ENCODE data around the gene DNAH11.
"Not testable (repeated sequence)": the region's sequence is repeated elsewhere in the genome, so short reads cannot be mapped to it uniquely, and the experiment has no call there.

DNAH11 gene

GRCh38 chr7:21920936-21921335 lies 378.1 kb downstream of the DNAH11 start:
- Histone ChIP-seq H4K5ac (ENCODE audit: low read length) (no peak overlapping the region), H3K4ac (ENCODE audit: low read depth, low read length) (no peak overlapping the region), H3K27me3 (ENCODE audit: insufficient read depth, low read length, poor library complexity) (no peaks in the 10 kb centered on the region), H3K36me3 (ENCODE audit: control insufficient read depth, insufficient read depth, low read length) (no peaks in the 10 kb centered on the region), H2BK5ac (ENCODE audit: low read length) (no peak overlapping the region), H4K8ac (ENCODE audit: low read depth, low read length) (no peak overlapping the region), H3K4me3 (ENCODE audit: low read length) (no peak overlapping the region), H3K4me2 (ENCODE audit: low read length) (no peak overlapping the region), H3K9ac (ENCODE audit: low read length) (no peak overlapping the region), H3K79me1 (ENCODE audit: low read length) (peaks cover 2% of the 10 kb centered on the region), H3K4me1 (ENCODE audit: control insufficient read depth, low read depth, low read length) (peaks cover 5% of the 10 kb centered on the region), H3K27ac (ENCODE audit: low read depth, low read length) (no peak overlapping the region), H2AK5ac (ENCODE audit: low read length) (no peak overlapping the region), H3K56ac (ENCODE audit: low read length) (no peak overlapping the region), H3K18ac (ENCODE audit: low read length) (no peak overlapping the region), H3K79me2 (ENCODE audit: control insufficient read depth, insufficient read depth, low read length) (peaks cover 6% of the 10 kb centered on the region), H2BK120ac (ENCODE audit: low read depth, low read length) (no peak overlapping the region), H2BK15ac (replicated peaks; ENCODE audit: low read depth) (no peak overlapping the region), H3K23ac (ENCODE audit: low read length) (no peak overlapping the region)
- no CpG with 5 or more reads among the region's 3 CpGs for WGBS (ENCODE audit: extremely low coverage, insufficient coverage, low lambda C conversion rate)
- DNase-seq = no peak

- Histone ChIP-seq H3K79me1 (ENCODE audit: low read length) (peaks cover 2% of the 10 kb centered on the region), H3K27me3 (ENCODE audit: insufficient read depth, low read length, poor library complexity) (no peaks in the 10 kb centered on the region), H3K27ac (ENCODE audit: low read depth, low read length) (no peak overlapping the region), H3K56ac (ENCODE audit: low read length) (no peak overlapping the region), H4K8ac (ENCODE audit: low read depth, low read length) (no peak overlapping the region), H2BK5ac (ENCODE audit: low read length) (no peak overlapping the region), H3K4me3 (ENCODE audit: low read length) (no peak overlapping the region), H3K23ac (ENCODE audit: low read length) (no peak overlapping the region), H3K79me2 (ENCODE audit: control insufficient read depth, insufficient read depth, low read length) (peaks cover 9% of the 10 kb centered on the region), H3K9ac (ENCODE audit: low read length) (no peak overlapping the region), H3K4me1 (ENCODE audit: control insufficient read depth, low read depth, low read length) (peaks cover 5% of the 10 kb centered on the region), H4K5ac (ENCODE audit: low read length) (no peak overlapping the region), H3K4ac (ENCODE audit: low read depth, low read length) (no peak overlapping the region), H3K18ac (ENCODE audit: low read length) (no peak overlapping the region), H2BK120ac (ENCODE audit: low read depth, low read length) (no peak overlapping the region), H2BK15ac (replicated peaks; ENCODE audit: low read depth) (no peak overlapping the region), H2AK5ac (ENCODE audit: low read length) (no peak overlapping the region), H3K4me2 (ENCODE audit: low read length) (no peak overlapping the region), H3K36me3 (ENCODE audit: control insufficient read depth, insufficient read depth, low read length) (no peaks in the 10 kb centered on the region)
- WGBS (ENCODE audit: extremely low coverage, insufficient coverage, low lambda C conversion rate) = no CpG with 5 or more reads among the region's 5 CpGs
- DNase-seq = no peak
These were observed 379.8 kb downstream of the DNAH11 start for GRCh38 chr7:21922605-21923004.

GRCh38 chr7:21923658-21924057 lies 380.8 kb downstream of the DNAH11 start:
- Histone ChIP-seq H3K4me3 (ENCODE audit: low read length) (no peak overlapping the region), H3K9ac (ENCODE audit: low read length) (no peak overlapping the region), H3K4me1 (ENCODE audit: control insufficient read depth, low read depth, low read length) (peaks cover 5% of the 10 kb centered on the region), H2BK120ac (ENCODE audit: low read depth, low read length) (no peak overlapping the region), H3K18ac (ENCODE audit: low read length) (peak overlapping the region; percentile 7), H3K23ac (ENCODE audit: low read length) (no peak overlapping the region), H4K8ac (ENCODE audit: low read depth, low read length) (no peak overlapping the region), H2BK5ac (ENCODE audit: low read length) (no peak overlapping the region), H3K56ac (ENCODE audit: low read length) (no peak overlapping the region), H3K4ac (ENCODE audit: low read depth, low read length) (no peak overlapping the region), H3K4me2 (ENCODE audit: low read length) (no peak overlapping the region), H3K27ac (ENCODE audit: low read depth, low read length) (no peak overlapping the region), H3K79me2 (ENCODE audit: control insufficient read depth, insufficient read depth, low read length) (peaks cover 9% of the 10 kb centered on the region), H2BK15ac (replicated peaks; ENCODE audit: low read depth) (no peak overlapping the region), H4K5ac (ENCODE audit: low read length) (no peak overlapping the region), H3K36me3 (ENCODE audit: control insufficient read depth, insufficient read depth, low read length) (no peaks in the 10 kb centered on the region), H3K79me1 (ENCODE audit: low read length) (peaks cover 2% of the 10 kb centered on the region), H2AK5ac (ENCODE audit: low read length) (no peak overlapping the region), H3K27me3 (ENCODE audit: insufficient read depth, low read length, poor library complexity) (no peaks in the 10 kb centered on the region)
- WGBS (ENCODE audit: extremely low coverage, insufficient coverage, low lambda C conversion rate) = no CpG with 5 or more reads among the region's 2 CpGs
- DNase-seq = peak; percentile 67

DNA sequence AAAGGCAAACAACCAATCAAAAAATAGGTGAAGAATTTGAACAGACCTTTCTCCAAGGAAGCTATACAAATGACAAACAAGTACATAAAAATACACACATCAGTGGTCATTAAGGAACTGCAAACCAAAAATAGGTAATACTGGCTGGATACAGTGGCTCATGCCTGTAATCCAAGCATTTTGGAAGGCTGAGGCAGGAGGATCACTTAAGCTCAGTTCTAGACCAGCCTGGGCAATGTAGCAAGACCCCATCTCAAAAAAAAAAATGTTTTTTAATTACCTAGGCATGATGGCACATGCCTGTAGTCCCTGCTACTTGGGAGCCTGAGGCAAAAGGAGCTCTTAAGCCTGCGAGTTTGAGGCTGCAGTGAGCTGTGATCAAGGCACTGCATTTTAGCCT lies 383.6 kb downstream of the DNAH11 start:
- H2BK120ac ChIP-seq (ENCODE audit: low read depth, low read length) = no peak overlapping the region
- H3K27ac ChIP-seq (ENCODE audit: low read depth, low read length) = no peak overlapping the region
- no peaks in the 10 kb centered on the region for H3K27me3 ChIP-seq (ENCODE audit: insufficient read depth, low read length, poor library complexity)
- no peak overlapping the region for H4K5ac ChIP-seq (ENCODE audit: low read length)
- H3K18ac ChIP-seq (ENCODE audit: low read length) = no peak overlapping the region
- H2AK5ac ChIP-seq (ENCODE audit: low read length) = no peak overlapping the region
- no peak for DNase-seq
- H3K79me1 ChIP-seq (ENCODE audit: low read length) = peaks cover 2% of the 10 kb centered on the region
- no peak overlapping the region for H3K9ac ChIP-seq (ENCODE audit: low read length)
- H2BK15ac ChIP-seq (replicated peaks; ENCODE audit: low read depth) = no peak overlapping the region
- H3K23ac ChIP-seq (ENCODE audit: low read length) = no peak overlapping the region
- no peak overlapping the region for H3K56ac ChIP-seq (ENCODE audit: low read length)
- H3K4me1 ChIP-seq (ENCODE audit: control insufficient read depth, low read depth, low read length) = peaks cover 5% of the 10 kb centered on the region
- H3K4ac ChIP-seq (ENCODE audit: low read depth, low read length) = no peak overlapping the region
- WGBS (ENCODE audit: extremely low coverage, insufficient coverage, low lambda C conversion rate) = no CpG with 5 or more reads among the region's 1 CpG
- no peak overlapping the region for H3K4me3 ChIP-seq (ENCODE audit: low read length)
- H3K79me2 ChIP-seq (ENCODE audit: control insufficient read depth, insufficient read depth, low read length) = peaks cover 9% of the 10 kb centered on the region
- H3K36me3 ChIP-seq (ENCODE audit: control insufficient read depth, insufficient read depth, low read length) = no peaks in the 10 kb centered on the region
- no peak overlapping the region for H3K4me2 ChIP-seq (ENCODE audit: low read length)
- H2BK5ac ChIP-seq (ENCODE audit: low read length) = no peak overlapping the region
- H4K8ac ChIP-seq (ENCODE audit: low read depth, low read length) = no peak overlapping the region

DNA sequence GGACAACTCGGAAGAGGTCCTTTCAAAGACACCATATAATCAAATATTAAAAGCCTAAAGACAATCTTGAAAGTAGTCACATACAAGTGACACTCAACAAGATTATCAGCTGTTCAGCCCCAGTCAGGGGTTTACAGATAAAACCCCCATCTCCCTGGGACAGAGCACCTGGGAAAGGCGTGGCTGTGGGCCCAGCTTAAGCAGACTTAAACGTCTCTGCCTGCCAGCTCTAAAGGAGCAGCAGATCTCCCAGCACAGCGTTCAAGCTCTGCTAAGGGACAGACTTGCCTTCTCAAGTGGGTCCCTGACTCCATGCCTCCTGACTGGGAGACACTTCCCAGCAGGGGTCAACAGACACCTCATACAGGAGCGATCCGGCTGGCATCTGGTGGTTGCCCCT lies 384.9 kb downstream of the DNAH11 start:
- Histone ChIP-seq H3K4ac (ENCODE audit: low read depth, low read length) (no peak overlapping the region), H2BK120ac (ENCODE audit: low read depth, low read length) (no peak overlapping the region), H3K4me2 (ENCODE audit: low read length) (no peak overlapping the region), H2AK5ac (ENCODE audit: low read length) (no peak overlapping the region), H3K9ac (ENCODE audit: low read length) (no peak overlapping the region), H3K27me3 (ENCODE audit: insufficient read depth, low read length, poor library complexity) (no peaks in the 10 kb centered on the region), H3K56ac (ENCODE audit: low read length) (no peak overlapping the region), H4K8ac (ENCODE audit: low read depth, low read length) (no peak overlapping the region), H2BK5ac (ENCODE audit: low read length) (no peak overlapping the region), H3K27ac (ENCODE audit: low read depth, low read length) (no peak overlapping the region), H3K79me2 (ENCODE audit: control insufficient read depth, insufficient read depth, low read length) (peaks cover 9% of the 10 kb centered on the region), H2BK15ac (replicated peaks; ENCODE audit: low read depth) (no peak overlapping the region), H3K18ac (ENCODE audit: low read length) (no peak overlapping the region), H3K79me1 (ENCODE audit: low read length) (peaks cover 2% of the 10 kb centered on the region), H3K4me1 (ENCODE audit: control insufficient read depth, low read depth, low read length) (peaks cover 5% of the 10 kb centered on the region), H4K5ac (ENCODE audit: low read length) (no peak overlapping the region), H3K36me3 (ENCODE audit: control insufficient read depth, insufficient read depth, low read length) (no peaks in the 10 kb centered on the region), H3K23ac (ENCODE audit: low read length) (no peak overlapping the region), H3K4me3 (ENCODE audit: low read length) (no peak overlapping the region)
- DNase-seq = peak; percentile 35
- no CpG with 5 or more reads among the region's 6 CpGs for WGBS (ENCODE audit: extremely low coverage, insufficient coverage, low lambda C conversion rate)

DNA sequence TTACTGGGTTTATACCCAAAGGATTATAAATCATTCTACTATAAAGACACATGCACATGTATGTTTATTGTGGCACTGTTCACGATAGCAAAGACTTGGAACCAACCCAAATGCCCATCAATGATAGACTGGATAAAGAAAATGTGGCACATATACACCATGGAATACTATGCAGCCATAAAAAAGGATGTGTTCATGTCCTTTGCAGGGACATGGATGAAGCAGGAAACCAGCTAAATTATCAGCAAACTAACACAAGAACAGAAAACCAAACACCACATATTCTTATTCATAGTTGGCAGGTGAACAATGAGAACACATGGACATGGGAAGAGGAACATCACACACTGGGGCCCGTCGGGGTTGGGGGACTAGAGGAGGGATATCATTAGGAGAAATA lies 390.5 kb downstream of the DNAH11 start:
- H3K4me3 ChIP-seq (ENCODE audit: low read length); H3K79me2 ChIP-seq (ENCODE audit: control insufficient read depth, insufficient read depth, low read length); H2BK5ac ChIP-seq (ENCODE audit: low read length); H2AK5ac ChIP-seq (ENCODE audit: low read length); DNase-seq; H3K18ac ChIP-seq (ENCODE audit: low read length); H3K79me1 ChIP-seq (ENCODE audit: low read length); H3K4ac ChIP-seq (ENCODE audit: low read depth, low read length); H3K9ac ChIP-seq (ENCODE audit: low read length); H3K4me2 ChIP-seq (ENCODE audit: low read length); H2BK15ac ChIP-seq (replicated peaks; ENCODE audit: low read depth); H2BK120ac ChIP-seq (ENCODE audit: low read depth, low read length); H3K56ac ChIP-seq (ENCODE audit: low read length); H4K5ac ChIP-seq (ENCODE audit: low read length); H3K23ac ChIP-seq (ENCODE audit: low read length); H3K27ac ChIP-seq (ENCODE audit: low read depth, low read length); H3K4me1 ChIP-seq (ENCODE audit: control insufficient read depth, low read depth, low read length); H3K27me3 ChIP-seq (ENCODE audit: insufficient read depth, low read length, poor library complexity); H3K36me3 ChIP-seq (ENCODE audit: control insufficient read depth, insufficient read depth, low read length); H4K8ac ChIP-seq (ENCODE audit: low read depth, low read length): not testable (repeated sequence)
- no CpG with 5 or more reads among the region's 3 CpGs for WGBS (ENCODE audit: extremely low coverage, insufficient coverage, low lambda C conversion rate)
